Fibroblast of skin of right biceps (primary cell): ENCODE measurements around the gene INHBB.
A peak's percentile ranks its signal among the peaks of the same experiment; 100 is the strongest.

Source experiments
- DNase-seq: peaks from one replicate; pipeline ENCODE4 v3.0.0-alpha.2; 2013

The INHBB gene

DNA sequence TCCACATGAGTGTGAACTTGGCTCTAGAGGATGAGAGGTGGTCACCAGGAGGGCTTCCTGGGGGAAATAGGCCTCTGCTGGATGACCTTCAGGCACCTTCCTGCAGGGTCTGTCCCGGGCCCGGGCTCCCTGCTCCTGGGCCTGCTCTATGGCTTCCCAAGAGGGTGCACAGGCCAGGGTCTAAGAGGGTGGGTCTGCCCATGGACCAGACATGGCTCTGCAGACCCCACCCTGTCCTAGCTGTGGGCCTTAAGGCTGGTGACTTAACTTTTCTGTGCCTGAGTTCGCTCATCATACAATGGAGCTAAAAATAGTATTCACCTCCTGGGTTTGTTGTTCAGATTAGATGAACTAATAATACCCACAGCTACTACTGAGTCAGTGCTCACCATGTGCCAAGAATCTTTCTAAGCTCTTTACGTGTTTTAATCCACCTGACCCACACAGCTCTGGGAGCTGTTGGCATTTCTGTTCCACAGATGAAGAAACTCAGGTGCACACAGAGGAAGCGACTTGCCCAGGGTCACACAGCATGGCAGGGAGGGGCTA, 14.4 kb downstream of the INHBB start:
- no peak for DNase-seq

DNA sequence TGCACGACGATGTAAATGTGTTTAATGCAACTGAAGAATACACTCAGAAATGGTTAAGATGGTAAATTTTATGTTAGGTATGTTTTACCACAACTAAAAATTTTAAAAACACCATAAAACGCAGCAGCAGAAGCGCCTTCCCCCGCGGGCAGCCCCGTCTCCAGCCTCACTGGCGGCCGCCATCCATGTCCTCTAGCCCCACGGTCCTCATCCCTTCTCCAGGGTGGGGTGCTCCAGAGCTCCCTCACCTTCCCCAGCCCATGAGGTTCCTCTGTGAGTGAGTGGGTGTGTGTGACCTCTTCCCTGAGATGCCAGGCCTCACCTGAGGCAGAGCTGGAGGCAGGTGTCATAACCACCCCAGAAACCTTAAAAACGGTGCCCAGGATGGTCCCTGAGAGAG, 17.0 kb downstream of the INHBB start:
- DNase-seq, result no peak

DNA sequence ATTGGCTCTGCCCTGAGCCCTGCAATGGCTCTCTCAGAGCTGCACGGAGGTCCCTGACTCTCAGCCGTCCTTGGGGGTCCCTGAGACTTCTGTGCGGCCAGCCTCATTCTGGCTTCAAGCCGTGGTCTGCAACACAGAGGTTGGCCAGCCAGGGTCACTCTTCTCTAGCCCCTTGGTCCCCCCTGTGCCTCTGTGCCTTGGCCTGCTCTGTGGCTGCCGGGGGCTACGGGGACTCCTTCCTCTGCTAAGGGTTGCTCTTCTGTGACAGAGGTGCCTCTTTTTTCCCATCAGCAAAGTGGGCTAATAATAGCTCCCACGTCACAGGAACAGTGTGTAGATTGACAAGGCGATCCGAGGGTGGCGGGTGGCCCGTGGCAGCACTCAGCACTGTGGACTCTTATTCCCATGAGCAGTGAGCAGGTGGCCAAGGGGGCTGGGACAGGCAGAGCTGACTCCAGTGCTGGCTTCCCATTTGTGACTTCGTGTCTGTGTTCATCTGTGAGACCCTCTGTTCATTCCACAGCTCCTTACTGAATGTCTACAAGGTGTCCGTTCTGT, 19.4 kb downstream of the INHBB start:
- DNase-seq, result no peak

DNA sequence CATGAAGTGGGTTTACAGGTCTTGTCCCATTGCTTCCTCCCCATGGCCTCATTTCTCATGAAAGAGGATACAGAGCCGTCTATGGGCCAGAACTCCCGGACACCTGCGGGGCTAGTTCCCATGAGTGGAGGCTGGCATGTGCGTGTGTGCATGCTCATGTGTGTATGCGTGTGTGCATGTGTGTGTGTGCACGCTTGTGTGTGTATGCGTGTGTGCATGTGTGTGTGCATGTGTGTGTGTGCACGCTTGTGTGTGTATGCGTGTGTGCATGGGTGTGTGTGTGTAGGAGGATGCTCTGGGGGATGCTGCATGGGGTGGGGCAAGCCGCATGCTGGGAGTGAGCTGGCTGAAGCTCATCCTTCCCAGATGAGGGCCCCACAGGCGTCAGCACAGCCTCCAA, 20.8 kb downstream of the INHBB start:
- DNase-seq, result no peak

DNA sequence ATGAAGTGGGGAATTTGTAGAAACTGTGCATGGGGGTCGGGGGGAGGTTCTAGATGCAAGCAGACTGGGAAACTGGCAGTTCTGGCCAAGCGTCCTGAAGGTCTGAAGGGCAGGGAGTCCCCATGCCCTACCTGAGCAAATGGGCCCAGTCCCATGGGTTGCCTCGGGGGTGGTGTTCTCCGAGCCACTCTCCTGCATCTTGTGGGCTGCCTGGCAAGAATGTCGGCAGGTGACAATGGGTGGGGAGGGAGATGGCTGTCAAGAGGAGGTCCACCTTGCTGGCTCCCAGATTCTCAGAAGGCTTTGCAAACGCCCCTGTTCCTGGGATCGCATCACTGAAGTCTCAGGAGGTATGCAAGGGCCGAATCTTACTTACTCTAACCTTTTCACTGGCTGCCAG, 21.3 kb downstream of the INHBB start:
- DNase-seq, result no peak

DNA sequence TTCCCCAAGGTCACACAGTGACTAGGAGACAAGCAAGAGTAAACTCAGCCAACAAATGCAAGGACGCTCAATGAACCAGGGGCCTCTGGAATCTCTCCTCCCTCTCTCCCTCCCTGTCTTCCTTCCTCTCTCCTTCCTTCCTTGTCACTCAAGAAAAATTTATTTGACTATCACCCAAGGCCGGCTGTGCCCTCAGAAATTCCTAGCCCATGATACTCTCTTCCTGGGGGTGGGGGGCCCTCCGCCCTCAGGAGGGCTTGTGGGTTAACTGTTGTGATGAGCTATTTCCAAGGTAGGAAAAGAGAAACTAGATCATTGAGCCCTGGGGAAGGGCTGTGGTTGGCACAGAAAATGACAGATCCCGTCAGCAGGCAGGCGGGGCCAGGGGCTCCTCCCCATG, 21.7 kb downstream of the INHBB start:
- peak; percentile 72 for DNase-seq

DNA sequence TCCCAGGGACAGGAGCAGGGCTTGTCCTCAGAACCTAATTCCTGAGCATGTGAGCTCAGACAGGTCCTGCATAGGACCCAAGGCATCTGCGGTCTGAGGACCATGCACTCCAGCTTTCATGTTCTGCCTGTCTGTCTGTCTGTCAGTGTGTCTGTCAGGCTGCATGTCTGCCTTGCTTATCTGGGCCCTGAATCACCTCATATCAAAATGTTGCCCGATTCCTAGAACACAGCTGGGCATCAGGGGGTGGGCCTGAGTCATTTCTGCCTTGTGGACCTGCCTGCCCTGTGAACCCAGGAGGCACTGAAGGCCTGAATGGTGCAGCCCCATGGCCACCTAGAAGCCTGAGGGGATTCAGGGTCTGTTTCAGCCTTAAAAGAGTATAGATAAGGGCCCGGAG, 22.1 kb downstream of the INHBB start:
- no peak for DNase-seq

DNA sequence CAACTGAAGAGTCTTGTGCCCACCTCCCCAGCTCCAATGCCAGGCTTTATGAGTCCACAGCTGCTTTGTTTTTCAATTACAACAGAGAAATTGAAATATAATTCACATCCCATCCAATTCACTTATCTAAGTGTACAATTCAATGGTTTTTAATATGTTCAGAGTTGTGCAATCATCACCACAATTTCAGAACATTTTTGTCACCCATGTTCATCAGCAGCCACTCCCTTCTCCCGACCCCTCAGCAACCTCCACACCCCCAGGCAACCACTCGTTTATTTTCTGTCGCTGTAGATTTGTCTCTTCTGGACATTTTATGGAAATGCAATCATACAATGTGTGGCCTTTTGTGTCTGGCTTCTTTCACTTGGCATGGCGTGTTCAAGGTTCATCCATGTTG, 23.3 kb downstream of the INHBB start:
- no peak for DNase-seq

DNA sequence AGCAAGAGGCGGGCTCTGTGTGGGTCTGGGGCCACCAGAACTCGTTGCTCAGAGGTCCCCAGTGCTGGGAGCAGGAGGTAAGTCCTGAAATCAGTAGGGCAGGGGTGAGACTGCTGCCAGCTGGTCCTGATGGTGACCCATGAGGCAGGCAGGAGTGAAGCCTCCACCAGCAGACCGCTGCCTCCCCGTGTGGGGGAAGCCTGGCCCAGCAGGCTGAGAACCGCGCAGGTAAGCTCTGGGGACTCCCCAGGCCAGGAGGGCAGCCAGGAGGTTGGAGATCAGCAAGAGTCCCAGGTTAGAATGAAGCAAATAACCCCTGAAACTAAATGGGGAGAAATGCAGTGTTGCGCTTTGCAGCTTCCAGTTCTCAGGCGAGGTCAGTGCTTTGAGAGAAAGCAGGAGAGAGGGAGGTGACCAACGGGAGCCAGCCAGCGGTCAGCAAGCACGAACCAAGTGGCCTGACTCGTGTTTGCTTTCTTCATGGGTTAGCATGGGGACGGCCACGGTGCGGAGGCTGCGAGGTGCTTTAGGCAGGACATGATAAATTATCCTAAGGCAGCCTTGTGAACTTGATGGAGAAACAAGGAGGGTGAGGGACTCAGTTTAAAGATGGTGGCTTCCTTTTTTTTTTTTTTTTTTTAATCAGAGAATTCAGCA, 26.2 kb downstream of the INHBB start:
- no peak for DNase-seq

DNA sequence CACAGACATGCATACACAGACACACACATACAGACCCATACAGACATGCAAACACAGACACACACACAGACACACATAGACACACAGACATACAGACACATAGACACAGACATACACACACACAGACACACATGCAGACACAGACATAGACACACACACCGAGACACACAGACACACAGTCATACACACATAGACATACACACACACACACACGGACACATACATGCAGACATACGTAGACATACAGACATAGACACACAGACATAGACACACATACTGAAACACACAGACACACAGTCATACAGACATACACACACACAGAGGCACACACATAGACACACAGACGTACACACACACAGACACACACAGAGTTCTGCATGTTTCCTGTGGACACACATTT, 26.9 kb downstream of the INHBB start:
- DNase-seq, result no peak

DNA sequence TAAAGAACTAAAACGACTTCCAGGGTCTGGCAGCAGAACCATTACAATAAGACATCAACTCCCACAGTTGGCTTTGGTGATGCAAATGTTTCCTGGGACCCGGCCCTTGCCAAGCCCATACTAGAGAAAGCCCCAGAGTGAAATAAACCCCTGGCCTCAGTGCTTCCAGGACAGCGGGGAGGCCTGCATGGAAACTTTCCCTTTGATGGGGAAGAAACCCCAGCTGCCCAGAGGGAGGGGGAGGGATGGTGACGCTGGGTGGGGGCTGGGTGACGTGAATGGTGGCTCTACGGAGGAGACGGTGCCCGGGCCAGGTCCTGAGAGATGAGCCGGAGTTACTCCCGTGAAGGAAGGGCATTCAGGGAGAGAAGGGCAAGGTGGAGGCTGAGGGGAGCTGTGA, 27.5 kb downstream of the INHBB start:
- no peak for DNase-seq

DNA sequence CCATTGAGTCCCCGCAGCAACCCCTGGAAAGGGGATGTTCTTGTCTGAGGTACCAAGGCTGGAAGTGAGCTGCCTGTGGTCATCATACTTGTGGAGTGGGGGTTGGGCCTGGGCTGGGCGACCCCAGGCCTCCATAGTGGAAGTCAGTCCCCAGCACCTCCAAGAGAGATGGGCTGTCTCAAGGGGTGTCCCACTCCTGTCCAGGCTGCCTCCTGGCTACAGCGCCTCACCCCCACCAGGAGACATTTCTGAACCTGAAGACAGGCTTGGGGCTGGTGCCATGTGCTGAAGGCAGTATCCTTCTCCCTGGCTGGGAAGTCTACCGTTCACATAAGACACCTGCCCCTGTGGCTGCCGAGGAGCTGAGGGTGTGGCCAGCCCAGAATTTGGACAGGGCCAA, 28.9 kb downstream of the INHBB start:
- DNase-seq, result no peak

DNA sequence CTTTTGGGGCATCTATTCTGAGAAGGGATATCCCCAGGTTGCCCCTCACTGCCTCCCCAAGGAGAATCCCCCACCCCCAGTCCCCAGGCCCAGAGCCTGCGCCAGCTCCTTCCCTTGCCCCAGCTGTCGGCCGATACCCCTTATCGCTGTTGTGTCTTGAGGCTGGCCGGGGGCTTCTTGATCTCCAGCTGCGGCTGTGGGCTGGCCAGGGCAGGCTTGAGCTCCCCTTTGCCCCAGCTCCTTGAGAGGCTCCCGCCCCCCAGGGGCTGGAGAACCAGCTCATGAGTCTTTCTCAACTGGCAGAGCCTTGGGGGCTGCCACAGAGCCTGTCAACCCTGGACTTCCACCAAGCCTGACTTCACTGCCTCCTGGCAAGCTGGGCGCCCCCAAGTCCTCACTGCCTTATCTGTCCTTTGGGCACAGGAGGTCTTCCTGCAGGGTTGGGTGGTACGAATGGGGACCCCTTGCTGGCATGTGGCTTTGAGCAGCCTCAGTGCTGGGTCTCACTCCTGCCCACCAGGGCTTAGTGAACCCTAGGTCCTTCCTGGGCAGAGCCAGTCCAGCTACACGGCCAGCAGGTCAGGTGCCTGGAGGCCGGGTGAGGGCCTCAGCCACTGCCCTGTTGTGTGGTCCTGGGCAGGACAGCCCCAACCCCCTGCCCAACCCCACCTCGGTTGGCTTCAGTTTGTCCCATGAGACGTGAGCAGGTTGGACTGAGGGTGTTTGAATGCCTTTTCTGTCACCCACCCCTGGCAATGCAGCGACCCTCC, 29.5 kb downstream of the INHBB start:
- DNase-seq, result no peak

DNA sequence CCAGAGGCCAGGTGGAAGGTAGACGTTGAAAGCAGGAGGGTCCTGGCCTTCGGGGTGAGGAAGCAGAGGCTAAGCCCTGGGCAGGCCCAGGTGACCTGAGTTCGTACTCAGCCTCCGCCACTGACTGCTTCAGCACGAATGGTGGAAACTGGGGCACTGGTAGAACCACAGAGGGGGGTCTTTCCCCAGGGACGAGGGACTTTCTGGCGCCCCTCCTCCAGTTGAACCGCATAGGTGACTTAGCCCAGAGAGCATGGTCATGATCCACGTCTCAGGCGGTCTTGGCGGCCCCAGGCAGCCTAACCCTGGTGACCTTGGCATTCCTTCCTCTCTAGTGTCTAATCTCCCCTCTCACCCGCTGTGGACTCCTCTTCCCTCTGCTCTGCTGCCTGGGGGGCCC, 30.2 kb downstream of the INHBB start:
- DNase-seq, result no peak

DNA sequence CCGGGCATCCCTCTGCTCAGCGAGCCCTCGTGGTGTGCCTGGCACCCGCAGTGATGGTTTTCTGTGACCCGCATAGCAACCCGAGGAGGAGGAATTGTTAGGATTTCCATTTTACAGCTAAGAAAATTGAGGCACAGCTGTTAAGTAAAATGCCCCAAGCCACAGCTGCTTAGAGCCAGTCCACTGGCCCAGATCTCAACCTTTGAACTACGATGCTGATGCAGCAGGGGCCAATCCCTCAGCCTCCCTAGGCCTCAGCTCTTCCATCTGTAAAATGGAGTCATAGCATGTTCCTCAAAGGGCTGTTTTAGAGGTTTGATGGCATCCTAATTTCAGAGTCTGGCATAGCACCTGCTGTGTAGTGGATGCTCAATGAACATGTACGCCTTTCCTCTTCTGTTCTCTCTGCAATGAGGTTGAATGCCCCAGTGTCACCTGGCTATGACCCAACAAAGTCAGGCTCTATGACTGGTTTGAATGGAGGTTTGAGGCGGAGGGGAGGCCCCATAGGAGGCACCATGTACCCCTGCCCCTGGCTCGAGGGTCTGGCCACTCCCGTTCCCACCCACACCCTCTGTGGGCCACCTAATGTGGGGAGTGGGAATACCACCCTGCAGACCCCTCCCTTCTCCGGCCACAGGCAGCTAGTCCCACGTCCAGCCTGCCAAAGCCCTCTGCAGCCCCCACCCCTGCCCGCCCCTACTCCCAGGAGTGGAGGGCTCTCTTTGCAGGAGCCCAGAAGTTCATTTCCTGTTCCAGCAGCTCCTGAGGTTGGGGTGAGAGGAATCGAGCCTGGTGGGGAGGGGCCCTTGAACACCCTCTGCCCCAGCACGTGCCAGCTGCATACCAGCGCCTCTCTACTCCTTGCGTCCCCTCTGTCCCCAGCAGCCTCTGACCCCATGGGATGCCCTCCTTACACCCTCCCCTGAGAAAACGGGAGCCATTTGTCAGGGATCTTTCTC, 31.0 kb downstream of the INHBB start:
- no peak for DNase-seq

DNA sequence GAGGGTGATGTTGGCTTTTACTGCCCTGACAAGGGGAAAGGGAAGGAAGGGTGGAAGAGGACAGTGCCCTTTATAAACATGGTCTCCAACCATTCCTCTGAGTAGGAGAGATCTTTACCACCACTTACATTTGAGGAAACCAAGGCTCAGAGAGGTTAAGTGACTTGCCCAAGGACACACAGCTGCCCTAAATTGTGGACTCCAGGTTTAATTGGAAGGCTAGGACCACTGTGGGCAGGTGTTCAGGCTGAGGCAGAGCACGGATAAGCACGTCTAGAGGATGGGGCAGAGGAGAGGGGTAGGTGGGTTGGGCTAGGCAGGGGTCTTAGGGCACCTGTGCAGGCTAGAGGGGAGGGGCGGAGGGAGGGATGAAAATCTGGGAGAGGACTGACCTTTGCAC, 32.7 kb downstream of the INHBB start:
- no peak for DNase-seq

DNA sequence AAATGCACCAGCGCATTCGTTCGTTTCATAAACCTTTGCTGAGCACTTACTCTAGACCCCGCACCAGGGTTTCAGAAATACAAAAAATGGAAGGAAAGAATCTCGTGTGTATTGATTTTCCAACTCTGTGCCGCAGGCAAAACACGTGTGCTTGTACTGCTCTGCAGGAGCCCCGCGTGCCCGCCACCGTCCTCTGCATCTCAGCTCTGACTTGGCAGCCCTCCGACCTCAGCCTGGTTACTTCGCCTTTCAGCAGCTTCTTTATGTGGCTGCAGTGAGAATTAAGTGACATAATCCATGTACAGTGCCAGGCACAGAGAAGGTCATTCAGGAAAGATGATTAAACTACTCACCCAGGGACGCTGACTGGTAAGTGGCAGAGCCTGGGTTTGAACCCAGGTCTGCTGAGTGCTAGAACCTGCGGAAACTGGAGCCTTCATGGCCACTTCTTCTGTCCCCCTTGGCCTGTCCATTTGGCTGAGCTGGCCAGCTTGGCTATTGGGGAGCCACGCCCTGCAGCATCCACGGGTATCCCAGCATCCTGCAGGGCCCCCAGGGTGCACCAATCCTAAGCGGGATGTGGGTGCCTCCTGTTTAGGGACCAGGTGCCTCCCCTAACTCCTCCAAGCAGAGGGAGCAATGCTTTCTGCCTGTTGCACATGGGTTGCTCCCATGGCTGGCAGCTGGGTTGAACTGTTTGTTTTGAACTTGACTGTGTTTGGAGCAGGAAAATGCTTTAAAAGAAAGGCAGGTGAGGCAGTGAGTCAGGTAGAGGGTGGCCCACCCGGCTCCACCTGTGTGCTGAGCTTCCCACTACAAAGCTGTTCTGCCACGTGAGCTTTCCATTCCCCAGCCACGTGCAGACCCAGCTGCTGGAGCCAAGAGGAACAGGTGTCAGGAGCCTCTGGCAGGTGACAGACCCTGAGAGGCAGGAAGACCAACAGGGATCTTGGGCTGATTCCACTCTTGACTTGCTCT, 34.3 kb downstream of the INHBB start:
- DNase-seq, result no peak

DNA sequence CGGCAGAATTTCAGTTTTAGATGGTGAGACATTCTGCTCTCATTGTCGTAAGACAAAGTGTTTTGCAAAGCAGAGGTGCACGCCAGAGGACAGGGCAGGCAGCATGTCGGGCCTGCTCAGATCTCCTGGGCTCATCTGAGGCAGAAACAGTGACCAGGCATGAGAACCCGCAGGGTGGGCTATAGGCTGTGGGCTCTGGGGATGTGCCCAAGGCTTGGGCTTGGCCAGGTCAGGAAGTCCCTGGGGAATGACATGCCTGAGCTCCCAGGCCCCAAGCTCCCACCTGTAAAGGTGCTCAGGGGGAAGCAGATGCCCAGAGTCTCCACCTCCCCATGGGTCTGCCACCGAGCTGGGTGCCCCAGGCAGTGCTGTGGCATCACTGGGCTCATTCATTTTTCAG, 35.3 kb downstream of the INHBB start:
- DNase-seq, result no peak

DNA sequence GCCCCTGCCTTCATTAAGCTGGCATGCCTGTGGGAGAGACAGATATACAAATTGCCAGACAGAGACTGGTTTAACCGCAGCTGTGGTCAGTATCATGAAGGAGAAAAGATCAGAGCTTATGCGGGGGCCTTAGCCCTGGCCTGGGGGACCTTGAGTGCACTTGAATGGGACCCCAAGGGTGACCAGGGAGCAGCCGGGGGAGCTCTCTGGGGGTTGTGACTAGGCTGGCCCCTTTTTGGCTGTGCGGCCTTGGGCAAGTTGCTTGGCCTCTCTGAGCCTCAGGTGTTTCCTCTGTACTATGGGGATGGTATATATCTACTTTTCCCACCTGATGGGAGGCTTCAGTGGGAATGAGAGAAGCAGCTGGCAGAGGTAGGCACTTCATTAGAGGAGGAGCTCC, 35.7 kb downstream of the INHBB start:
- no peak for DNase-seq

DNA sequence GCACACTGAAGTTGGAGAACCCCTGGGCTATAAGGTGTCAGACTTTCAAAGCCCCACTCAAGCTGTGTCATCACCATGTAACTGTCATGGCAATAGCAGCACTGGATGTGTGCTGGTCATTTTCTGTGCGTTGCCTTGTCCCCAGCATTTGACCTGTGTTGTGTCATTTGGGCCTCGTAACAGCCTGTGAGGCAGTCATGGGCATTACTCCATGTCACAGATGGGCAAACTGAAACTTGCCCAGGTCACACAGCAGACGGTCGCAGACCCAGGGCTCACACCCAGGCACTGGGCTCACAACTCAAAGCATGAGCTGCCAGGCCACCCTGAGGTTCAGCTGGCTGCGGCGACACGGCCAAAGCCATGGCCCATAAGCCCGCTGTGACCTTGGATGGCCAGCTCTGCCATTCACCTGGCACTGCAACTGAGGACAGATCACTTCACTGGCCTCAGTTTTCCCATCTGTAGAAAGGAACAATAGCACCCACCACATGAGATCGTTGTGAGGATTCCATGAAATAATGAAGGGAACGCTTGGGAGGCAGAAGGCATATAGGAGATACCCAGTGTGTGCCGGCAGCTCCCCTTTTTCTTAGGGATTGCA, 36.7 kb downstream of the INHBB start:
- no peak for DNase-seq

DNA sequence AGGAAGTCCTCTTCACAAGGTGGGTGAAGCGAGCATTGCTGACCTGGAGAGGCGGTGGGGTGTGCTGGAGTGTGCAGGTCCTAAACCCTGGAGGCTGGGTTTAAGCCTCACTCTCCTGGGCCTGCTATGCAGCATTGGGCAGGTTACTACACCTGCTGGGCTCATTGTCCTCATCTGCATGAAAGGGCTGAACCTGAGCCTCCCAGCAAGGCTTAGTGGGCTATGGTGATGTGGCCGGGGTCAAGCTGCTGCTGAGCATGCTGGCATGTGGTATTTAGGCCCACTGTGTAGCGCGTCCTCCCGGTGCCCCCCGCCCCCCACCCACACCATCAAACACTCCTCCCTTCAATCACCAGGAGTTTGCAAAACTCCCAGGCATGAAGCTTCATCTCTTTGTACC, 37.3 kb downstream of the INHBB start:
- no peak for DNase-seq
